SK-N-SH treated with all-trans-retinoic acid at 6 μM for 48 hours (cell line): ENCODE results near the gene IMMP2L.
A peak's percentile ranks its signal among the peaks of the same experiment; 100 is the strongest.

ENCODE experiments used
- ATAC-seq: fragments of 200-7000 bp; cut with Tn5 transposase; 3 replicates; pipeline ENCODE4 v1.9.1; 2020; ENCODE audit warnings: mild to moderate bottlenecking, moderate library complexity
- ARNTL ChIP-seq: fragments of 450-650 bp; formaldehyde crosslinking; IDR thresholded peaks from 2 replicates; pipeline ENCODE4 v1.5.0; 2020; ENCODE audit warnings: low read depth, mild to moderate bottlenecking, moderate library complexity, borderline replicate concordance
- CREB5 ChIP-seq: fragments of 250-450 bp; sonication (Bioruptor Pico); IDR thresholded peaks from 2 replicates; pipeline ENCODE4 v1.5.1; 2020; ENCODE audit warnings: low read depth, mild to moderate bottlenecking, moderate library complexity
- CSDC2 ChIP-seq: fragments of 250-450 bp; sonication (Bioruptor Pico); IDR thresholded peaks from 2 replicates; pipeline ENCODE4 v1.5.0; 2020; ENCODE audit warnings: mild to moderate bottlenecking, moderate library complexity
- CSRNP3 ChIP-seq: fragments of 250-450 bp; sonication (Bioruptor Pico); IDR thresholded peaks from 2 replicates; pipeline ENCODE4 v1.5.1; 2021; ENCODE audit warnings: mild to moderate bottlenecking, moderate library complexity
- GLIS3 ChIP-seq: fragments of 250-450 bp; sonication (Bioruptor Pico); IDR thresholded peaks from 2 replicates; pipeline ENCODE4 v1.5.0; 2020; ENCODE audit warnings: mild to moderate bottlenecking, moderate library complexity
- ISL1 ChIP-seq: fragments of 250-450 bp; sonication (Bioruptor Pico); IDR thresholded peaks from 2 replicates; pipeline ENCODE4 v2.1.2; 2022; ENCODE audit warnings: mild to moderate bottlenecking, moderate library complexity
- OSR1 ChIP-seq: fragments of 250-450 bp; sonication (Bioruptor Pico); IDR thresholded peaks from 2 replicates; pipeline ENCODE4 v1.8.0; 2022; ENCODE audit warnings: moderate library complexity, mild to moderate bottlenecking, inconsistent platforms
- PATZ1 ChIP-seq: fragments of 250-450 bp; sonication (Bioruptor Pico); IDR thresholded peaks from 2 replicates; pipeline ENCODE4 v1.8.0; 2020; ENCODE audit warnings: mild to moderate bottlenecking, moderate library complexity, borderline replicate concordance
- POU6F1 ChIP-seq: fragments of 250-450 bp; sonication (Bioruptor Pico); IDR thresholded peaks from 2 replicates; pipeline ENCODE4 v1.8.0; 2021; ENCODE audit warnings: low read depth, mild to moderate bottlenecking, moderate library complexity, borderline replicate concordance
- PPARA ChIP-seq: fragments of 250-450 bp; sonication (Bioruptor Pico); IDR thresholded peaks from 2 replicates; pipeline ENCODE4 v1.5.0; 2020; ENCODE audit warnings: mild to moderate bottlenecking, borderline replicate concordance
- RARB ChIP-seq: fragments of 250-450 bp; sonication (Bioruptor Pico); IDR thresholded peaks from 2 replicates; pipeline ENCODE4 v1.8.0; 2021; ENCODE audit warnings: mild to moderate bottlenecking, moderate library complexity
- SNAI2 ChIP-seq: fragments of 250-450 bp; sonication (Bioruptor Pico); IDR thresholded peaks from 2 replicates; pipeline ENCODE4 v1.5.0; 2020; ENCODE audit warnings: mild to moderate bottlenecking, moderate library complexity
- ZC3H10 ChIP-seq: fragments of 250-450 bp; sonication (Bioruptor Pico); IDR thresholded peaks from 2 replicates; pipeline ENCODE4 v1.5.1; 2021; ENCODE audit warnings: mild to moderate bottlenecking, moderate library complexity
- ZFP30 ChIP-seq: fragments of 450-650 bp; formaldehyde crosslinking; IDR thresholded peaks from 2 replicates; pipeline ENCODE4 v1.5.0; 2022; ENCODE audit warnings: mild to moderate bottlenecking, moderate library complexity
- ZNF565 ChIP-seq: fragments of 450-650 bp; formaldehyde crosslinking; conservative IDR thresholded peaks from 2 replicates; pipeline ENCODE4 v1.5.0; 2020; ENCODE audit warnings: low read depth, mild to moderate bottlenecking, moderate library complexity
- ZNF8 ChIP-seq: fragments of 450-650 bp; formaldehyde crosslinking; IDR thresholded peaks from 2 replicates; pipeline ENCODE4 v1.5.0; 2020; ENCODE audit warnings: mild to moderate bottlenecking, moderate library complexity

Gene IMMP2L

GRCh38 chr7:110766864-110767263, 795.4 kb downstream of the IMMP2L start (continued):
- no peak for TF ChIP-seq CSRNP3 (CRISPR knock-in tag)
- TF ChIP-seq CSDC2 (CRISPR knock-in tag), result no peak
- no peak for TF ChIP-seq ISL1 (CRISPR knock-in tag)
- no peak for TF ChIP-seq ZC3H10
- TF ChIP-seq ZNF565 (CRISPR knock-in tag), result no peak
- TF ChIP-seq POU6F1 (CRISPR knock-in tag), result no peak
- no peak for TF ChIP-seq PPARA (CRISPR knock-in tag)
- no peak for TF ChIP-seq PATZ1
- TF ChIP-seq ZFP30 (CRISPR knock-in tag), result no peak
- TF ChIP-seq, all 23 proteins: peak for 0

GRCh38 chr7:110764852-110765251, 797.4 kb downstream of the IMMP2L start:
- ATAC-seq, result no peak
- TF ChIP-seq RARB (CRISPR knock-in tag), result no peak

GRCh38 chr7:110762546-110763225, 799.6 kb downstream of the IMMP2L start:
- no peak for ATAC-seq
- 0 out of 2 replicates have a peak, but pooled peaks have one; percentile 11 for TF ChIP-seq ISL1 (CRISPR knock-in tag)
- TF ChIP-seq ZNF8 (CRISPR knock-in tag), result no peak
- TF ChIP-seq ZNF565 (CRISPR knock-in tag), result no peak

- TF ChIP-seq POU6F1 (CRISPR knock-in tag) (no peak), GLIS3 (CRISPR knock-in tag) (no peak), CSDC2 (CRISPR knock-in tag) (no peak), CSRNP3 (CRISPR knock-in tag) (no peak), CREB5 (CRISPR knock-in tag) (no peak), ARNTL (no peak), OSR1 (no peak), ZNF565 (CRISPR knock-in tag) (no peak), SNAI2 (CRISPR knock-in tag) (no peak)
- TF ChIP-seq, all 23 proteins: peak for 0
- ATAC-seq, result no peak
Observed at GRCh38 chr7:110760341-110760740, 802.0 kb downstream of the IMMP2L start.
